ENCODE results near the gene TALDO1.

The TALDO1 gene

GRCh38 chr11:799641-800316, 52.5 kb downstream of the TALDO1 start:
- no peak for DNase-seq (ENCODE audit: low spot score)

DNA sequence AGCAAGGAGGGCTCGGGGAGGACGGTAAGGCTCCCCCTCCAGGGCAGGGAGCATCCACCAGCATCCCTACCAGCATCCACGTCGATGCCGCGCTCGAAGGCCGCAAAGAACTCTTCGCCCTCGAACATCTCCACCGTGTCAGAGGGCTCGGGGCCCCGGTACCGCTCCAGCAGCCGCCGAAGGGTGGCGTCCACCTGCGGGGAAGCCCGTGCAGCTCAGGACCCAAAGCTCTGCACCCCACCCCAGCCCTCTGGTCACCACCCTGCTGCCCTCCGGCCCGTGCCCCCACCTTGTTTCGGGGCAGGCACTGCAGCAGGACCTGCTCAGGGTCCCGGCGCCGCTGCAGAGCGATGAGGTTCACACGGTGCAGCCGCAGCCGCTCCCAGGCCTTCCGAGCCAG, 53.2 kb downstream of the TALDO1 start:
- no peak for DNase-seq (ENCODE audit: low spot score)

DNA sequence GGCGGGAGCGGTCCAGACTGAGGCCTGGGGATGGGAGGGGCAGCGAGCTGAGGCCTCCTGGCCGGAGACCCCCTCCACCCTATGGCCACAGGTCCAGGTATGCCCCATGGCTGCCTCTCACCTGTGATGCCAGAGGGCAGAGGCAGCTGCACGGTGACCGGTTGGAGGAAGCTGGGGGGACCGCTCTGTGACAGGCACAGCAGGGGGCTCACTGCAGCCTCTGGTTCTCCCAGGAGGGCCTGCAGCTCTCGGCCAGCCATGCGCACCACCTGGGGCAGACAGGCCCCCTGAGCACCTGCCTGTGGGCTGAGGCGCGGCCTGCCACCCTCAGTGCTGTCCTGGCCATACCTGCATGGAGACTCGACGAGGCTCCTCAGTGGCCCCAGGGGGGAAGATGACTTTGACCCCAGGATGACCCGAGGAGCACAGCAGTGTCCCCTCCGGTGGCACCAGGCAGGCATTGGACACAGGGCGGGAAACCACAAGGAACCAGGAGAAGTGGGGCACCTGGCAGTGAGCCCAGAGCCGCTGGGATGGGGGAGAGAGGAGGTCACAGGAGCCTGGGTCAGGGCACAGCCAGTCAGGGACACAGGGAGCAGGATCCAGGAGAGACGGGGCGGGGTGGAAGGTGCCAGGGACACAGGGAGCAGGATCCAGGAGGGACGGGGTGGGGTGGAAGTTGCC, 54.0 kb downstream of the TALDO1 start:
- DNase-seq (ENCODE audit: low spot score) = no peak

DNA sequence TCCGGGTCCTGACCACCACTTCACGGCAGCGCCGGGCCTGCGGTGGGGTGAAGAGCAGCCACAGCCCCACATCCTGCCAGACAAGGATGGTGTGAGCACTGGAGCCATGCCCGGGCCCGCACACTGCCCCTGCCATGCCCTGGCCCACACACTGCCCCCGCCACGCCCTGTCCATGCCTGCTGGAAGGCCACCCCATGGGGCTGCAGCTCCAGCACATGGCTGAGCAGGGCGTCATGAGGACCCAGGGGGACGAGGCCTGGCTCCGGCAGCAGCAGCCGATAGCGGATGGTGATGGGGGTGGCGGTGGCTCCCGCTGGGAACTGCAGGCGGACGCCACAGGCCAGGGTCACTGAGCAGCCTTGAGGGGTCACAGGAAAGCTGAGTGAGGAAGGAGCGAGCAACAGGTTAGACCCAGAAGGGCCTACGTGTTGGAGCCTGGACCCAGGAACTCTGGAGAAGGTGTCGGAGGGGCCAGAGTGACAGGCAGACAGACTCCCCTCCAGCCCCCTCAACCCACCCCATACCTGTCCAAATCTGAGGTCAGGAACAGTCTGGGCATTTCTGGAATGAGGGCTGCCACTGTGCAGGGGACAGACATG, 54.9 kb downstream of the TALDO1 start:
- no peak for DNase-seq (ENCODE audit: low spot score)

GRCh38 chr11:802693-803466, 55.6 kb downstream of the TALDO1 start:
- DNase-seq (ENCODE audit: low spot score) = no peak

GRCh38 chr11:803467-803742, 56.1 kb downstream of the TALDO1 start:
- no peak for DNase-seq (ENCODE audit: low spot score)

- DNase-seq (ENCODE audit: low spot score) = no peak
Observed at GRCh38 chr11:803770-804598, 56.7 kb downstream of the TALDO1 start.

GRCh38 chr11:804599-804964, 57.3 kb downstream of the TALDO1 start:
- peak; percentile 63 for DNase-seq (ENCODE audit: low spot score)

GRCh38 chr11:808427-809286, 61.4 kb downstream of the TALDO1 start:
- DNase-seq (ENCODE audit: low spot score) = no peak

DNA sequence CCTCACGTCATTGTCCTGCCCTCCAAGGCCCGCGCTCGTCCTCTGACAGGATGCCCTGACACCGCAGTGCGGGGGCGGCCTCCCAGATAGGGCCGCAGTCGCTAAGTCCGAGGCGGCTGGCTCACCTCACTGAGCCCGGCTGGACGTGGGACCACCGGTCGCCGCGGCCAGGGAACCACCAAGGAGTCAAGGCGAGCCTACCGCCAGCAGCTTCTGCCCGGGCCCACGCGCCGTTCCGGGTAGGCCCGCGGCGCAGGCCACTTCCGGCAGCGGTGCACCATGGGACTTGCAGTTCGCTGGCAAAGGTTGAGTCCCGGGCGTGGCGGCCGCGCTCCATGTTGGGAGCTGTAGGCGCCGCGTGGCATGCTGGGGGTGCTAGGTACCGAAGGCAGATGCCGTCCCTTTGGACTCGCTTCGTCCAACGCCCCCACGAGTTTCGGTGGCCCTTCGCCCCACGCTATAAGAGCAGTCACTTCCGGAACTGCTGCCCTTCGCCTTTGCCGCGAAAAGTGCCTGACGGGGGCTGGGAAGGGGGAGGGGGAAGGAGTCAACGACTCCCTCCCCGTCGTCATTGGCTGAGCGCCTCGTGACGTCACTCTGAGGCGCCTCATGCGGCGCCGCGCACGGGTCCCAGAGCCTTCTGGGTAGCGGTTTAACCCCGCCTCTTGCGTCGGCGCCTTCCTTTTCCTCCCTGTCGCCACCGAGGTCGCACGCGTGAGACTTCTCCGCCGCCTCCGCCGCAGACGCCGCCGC, 62.2 kb downstream of the TALDO1 start, which contains the start of gene RPLP2:
RPLP2 (plus strand) TSS at position 681 of the 753 bp plus-strand sequence. CDS start 268 bp downstream, outside the sequence.
- DNase-seq (ENCODE audit: low spot score) = peak; percentile 97

GRCh38 chr11:810040-810567, 62.8 kb downstream of the TALDO1 start:
- no peak for DNase-seq (ENCODE audit: low spot score)

GRCh38 chr11:811446-812245, 64.4 kb downstream of the TALDO1 start:
- DNase-seq (ENCODE audit: low spot score) = no peak

DNA sequence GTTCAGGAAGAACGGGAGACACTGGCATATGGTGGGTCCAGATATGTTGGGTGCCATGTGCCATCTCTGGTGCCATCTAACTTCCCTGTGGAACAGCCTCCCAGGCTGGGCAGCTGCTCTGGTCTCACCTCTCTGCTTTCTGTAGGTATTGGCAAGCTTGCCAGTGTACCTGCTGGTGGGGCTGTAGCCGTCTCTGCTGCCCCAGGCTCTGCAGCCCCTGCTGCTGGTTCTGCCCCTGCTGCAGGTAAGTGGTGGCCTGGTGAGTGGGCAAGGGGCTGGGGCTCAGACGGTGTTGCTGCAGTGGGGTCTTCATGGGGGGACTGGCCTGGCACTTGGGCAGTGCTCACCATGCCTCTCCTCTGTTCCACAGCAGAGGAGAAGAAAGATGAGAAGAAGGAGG, 65.1 kb downstream of the TALDO1 start:
- DNase-seq (ENCODE audit: low spot score) = no peak

DNA sequence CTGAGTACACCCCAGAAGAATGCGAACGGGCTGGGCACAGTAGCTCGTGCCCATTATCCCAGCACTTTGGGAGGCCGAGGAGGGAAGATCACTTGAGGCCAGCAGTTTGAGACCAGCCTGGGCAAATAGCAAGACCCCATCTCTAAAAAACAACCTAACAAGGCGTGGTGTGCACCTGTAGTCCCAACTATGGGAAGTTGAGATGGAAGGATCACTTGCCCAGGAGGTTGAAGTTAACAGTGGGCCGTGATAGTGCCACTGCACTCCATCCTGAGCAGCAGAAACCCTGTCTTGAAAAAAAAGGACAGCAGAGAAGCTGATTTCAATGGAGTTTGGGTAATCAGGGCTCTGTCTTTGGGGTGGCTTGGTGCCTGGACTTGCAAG, 65.8 kb downstream of the TALDO1 start:
- DNase-seq (ENCODE audit: low spot score) = no peak

- no peak for DNase-seq (ENCODE audit: low spot score)
Observed at GRCh38 chr11:813456-814096, 66.3 kb downstream of the TALDO1 start.

Measured in RKO (cell line).